NOMO-1 (cell line): ENCODE data around the gene MYO10.
A peak's percentile ranks its signal among the peaks of the same experiment; 100 is the strongest.
"Not testable (repeated sequence)": the region's sequence is repeated elsewhere in the genome, so short reads cannot be mapped to it uniquely, and the experiment has no call there.

Experiments
- DNase-seq, 2 experiments: peaks; one replicate each; lab custom pipeline; 2025; ENCODE audit not compliant: unreplicated experiment in 2 of 2; lab: John Stamatoyannopoulos, UW

MYO10 gene

DNA sequence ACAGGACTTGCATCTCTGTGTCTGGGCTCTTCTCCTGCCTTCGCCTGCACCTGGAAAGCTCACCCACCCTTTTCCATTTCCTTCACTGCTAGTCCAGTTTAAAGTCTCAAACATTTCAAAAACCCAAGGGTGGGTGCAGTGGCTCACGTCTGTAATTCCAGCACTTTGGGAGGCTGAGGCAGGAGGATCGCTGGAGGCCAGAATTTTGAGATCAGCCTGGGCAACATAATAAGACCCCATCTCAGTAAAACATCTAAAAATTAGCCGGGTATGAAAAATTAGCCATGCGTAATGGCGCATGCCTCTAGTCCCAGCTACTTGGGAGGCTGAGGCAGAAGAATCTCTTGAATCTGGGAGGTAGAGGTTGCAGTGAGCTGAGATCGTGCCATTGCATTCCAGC lies 179.4 kb downstream of the MYO10 start:
- no peak for DNase-seq

GRCh38 chr5:16755641-16756040 lies 180.4 kb downstream of the MYO10 start:
- DNase-seq: no peak

- no peak for DNase-seq
These were observed 181.5 kb downstream of the MYO10 start for GRCh38 chr5:16754601-16755000.

DNA sequence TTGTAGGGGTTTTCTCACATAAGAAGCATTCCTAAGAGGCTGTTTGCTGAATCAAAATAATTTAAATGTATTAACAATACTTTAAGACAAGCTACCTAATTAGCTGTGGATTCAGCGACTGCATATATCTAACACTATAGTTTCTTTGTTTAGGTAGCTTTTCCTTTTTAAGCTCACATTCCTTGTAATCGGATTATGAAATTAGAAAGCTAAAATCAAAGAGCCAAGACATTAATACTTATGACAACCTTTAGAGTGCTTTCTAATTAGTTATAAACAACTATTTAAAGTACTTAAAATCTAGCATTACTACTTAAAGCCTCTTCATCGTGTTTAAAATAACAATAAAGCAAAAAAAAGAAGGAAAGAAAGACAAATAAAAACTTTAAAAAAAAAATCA lies 182.0 kb downstream of the MYO10 start:
- DNase-seq: no peak

DNA sequence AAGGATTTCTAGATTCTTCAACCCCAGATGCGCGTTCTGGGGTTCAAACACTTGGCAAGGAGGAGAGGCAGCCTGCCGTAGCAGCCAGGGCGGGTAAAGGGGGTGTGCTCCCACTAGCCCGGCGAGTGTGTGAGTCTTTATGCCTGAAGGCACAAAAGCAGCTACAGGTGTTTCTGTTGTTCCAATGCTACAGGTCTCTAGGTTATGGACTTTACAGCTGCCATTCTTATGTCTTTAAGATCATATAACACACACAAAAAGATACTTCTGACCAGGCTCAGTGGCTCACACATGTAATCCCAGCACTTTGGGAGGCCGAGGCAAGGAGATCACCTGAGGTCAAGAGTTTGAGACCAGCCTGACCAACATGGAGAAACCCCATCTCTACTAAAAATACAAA lies 185.6 kb downstream of the MYO10 start:
- no peak for DNase-seq

- no peak for DNase-seq
These were observed 186.5 kb downstream of the MYO10 start for GRCh38 chr5:16749626-16750025.

- no peak for DNase-seq
These were observed 191.8 kb downstream of the MYO10 start for GRCh38 chr5:16744164-16744880.

DNA sequence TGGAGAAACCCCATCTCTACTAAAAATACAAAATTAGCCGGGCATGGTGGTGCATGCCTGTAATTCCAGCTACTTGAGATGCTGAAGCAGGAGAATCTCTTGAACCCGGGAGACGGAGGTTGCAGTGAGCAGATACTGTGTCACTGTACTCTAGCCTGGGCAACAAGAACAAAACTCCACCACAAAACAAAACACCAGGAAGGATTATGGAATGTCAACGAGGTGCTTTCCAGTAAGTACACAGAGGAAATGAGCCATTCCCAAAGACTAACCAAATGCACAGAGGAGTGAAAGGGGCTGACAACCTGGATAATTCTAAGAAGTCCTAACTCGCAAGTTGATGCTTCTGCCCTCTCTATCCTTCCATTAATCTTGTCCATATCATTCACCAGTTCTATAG lies 193.2 kb downstream of the MYO10 start:
- DNase-seq: no peak

DNA sequence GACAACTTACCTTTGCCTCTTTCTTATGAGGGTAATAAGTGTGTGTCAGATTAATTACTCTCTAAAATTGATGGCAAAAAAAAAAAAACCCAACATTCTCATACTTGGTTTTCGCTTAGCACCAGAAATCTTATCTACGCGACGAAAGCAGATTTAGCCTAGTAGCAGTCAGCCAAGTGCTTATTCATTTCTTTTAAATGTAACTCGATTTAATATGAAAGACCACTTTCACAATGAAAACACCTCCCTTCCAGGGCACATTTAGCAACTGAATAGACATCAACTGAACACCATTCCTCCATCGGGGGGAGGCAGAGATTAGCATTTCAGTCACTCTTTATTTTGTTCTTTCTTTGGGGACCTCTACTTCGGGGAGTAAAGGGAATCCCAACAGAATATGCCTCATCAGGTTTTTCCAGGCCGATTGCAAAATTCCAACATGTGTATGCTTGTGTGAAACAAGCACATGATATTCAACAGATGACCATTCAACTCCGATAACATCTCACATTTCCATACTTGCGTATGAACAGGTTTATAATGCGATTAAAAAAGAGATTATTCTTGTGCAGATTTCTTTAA lies 195.2 kb downstream of the MYO10 start:
- no peak for DNase-seq

GRCh38 chr5:16740066-16740810 lies 195.8 kb downstream of the MYO10 start:
- no peak for DNase-seq

DNA sequence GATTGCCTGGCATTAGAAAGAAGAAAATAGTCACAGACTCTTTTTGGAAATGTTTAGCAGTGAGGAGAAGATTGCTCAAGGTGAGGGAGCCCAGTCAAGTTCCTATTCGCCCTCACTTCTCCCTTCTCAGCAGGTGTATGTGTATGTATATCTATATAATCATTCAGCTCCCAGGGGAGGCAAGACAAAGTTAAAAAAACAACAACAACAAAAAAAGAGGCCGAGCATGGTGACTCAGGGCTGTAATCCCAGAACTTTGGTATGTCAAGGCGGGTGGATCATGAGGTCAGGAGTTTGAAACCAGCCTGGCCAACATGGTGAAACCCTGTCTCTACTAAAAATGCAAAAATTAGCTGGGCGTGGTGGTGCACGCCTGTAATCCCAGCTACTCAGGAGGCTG lies 197.7 kb downstream of the MYO10 start:
- not testable (repeated sequence) for DNase-seq

DNA sequence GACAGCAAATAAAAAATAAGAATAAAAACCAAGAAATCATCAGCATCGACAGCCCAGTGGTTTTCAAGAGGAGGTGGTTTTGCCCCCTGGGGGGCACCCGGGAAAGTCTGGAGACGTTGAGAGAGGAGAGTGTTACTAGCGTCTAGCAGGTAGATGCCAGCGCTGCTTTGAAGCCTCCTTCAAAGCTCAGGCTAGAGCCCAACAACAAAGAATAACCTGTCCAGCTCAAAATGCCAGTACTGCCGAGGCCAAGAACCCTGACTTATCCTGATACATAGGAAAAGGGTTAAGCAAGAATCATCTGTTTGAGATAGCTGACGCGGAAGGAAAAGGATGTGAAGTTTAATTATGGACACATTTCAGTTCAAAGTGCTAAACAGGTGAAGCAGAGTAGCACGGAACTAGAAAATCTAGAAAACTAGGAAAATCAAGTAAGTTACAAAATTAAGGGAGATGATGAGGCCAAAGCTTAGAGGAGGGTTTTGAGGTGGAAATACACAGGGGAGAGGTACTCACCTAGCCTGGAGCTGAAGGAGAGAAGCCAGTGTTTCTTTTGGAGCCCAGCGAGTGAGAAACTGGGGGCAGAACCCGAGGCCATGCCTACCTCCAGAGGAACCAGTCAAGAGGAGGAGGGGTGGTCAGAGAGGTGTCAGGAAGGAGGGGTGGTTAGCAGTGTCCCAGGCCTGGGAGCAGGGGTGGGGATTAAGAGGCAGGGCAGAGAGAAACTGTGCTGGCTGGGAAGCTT lies 198.3 kb downstream of the MYO10 start:
- no peak for DNase-seq

DNA sequence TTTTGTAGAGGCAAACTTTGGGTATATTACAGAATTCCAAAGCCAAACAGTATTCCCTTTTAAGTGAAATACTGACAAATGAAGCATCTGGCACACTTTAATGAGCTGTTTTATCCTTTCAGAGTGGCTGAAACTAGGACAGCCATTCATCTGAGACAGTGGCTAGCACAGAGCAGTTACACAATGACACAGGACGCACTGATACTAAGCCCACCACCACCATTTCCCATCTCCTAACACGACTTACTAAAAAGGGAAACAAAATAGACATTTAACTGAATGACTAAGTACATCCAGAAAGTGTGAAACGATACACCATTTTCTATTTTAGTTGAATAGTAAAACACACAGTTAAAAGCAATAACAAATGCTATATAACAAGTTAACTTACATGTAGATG lies 198.9 kb downstream of the MYO10 start:
- DNase-seq: no peak

GRCh38 chr5:16736158-16736995 lies 199.7 kb downstream of the MYO10 start:
- DNase-seq: no peak

GRCh38 chr5:16735101-16736060 lies 200.7 kb downstream of the MYO10 start:
- no peak for DNase-seq

GRCh38 chr5:16733331-16734006 lies 202.6 kb downstream of the MYO10 start:
- no peak for DNase-seq

- no peak for DNase-seq
These were observed 203.7 kb downstream of the MYO10 start for GRCh38 chr5:16732356-16732755.

- peak; percentile 38 to 61 for DNase-seq
These were observed 208.2 kb downstream of the MYO10 start for GRCh38 chr5:16727755-16728325.
